NT2/D1 (cell line): Measurements from ENCODE around the gene RELB.

Source experiments
- DNase-seq: peaks from one replicate; pipeline ENCODE4 v3.0.0-alpha.2; 2011; ENCODE audit warnings: low read depth, low spot score
- H3K27me3 ChIP-seq: 2 replicates; pipeline ENCODE4 v1.6.0; 2011; ENCODE audit warnings: mild to moderate bottlenecking; ENCODE audit not compliant: insufficient read length, insufficient read depth
- H3K36me3 ChIP-seq: 2 replicates; pipeline ENCODE4 v1.6.1; 2011; ENCODE audit warnings: mild to moderate bottlenecking, low read length, mixed read lengths; ENCODE audit not compliant: insufficient read depth, insufficient read length
- H3K4me1 ChIP-seq: 2 replicates; pipeline ENCODE4 v1.5.1; 2011; ENCODE audit not compliant: insufficient read depth, insufficient read length
- H3K4me3 ChIP-seq: 2 replicates; pipeline ENCODE4 v1.5.1; 2011; ENCODE audit warnings: low read depth; ENCODE audit not compliant: insufficient read length
- H3K9ac ChIP-seq: 2 replicates; pipeline ENCODE4 v1.6.0; 2011; ENCODE audit warnings: low read depth; ENCODE audit not compliant: insufficient read length
- H3K9me3 ChIP-seq: 2 replicates; pipeline ENCODE4 v1.5.1; 2011; ENCODE audit warnings: mild to moderate bottlenecking, low read length; ENCODE audit not compliant: insufficient read depth
- SUZ12 ChIP-seq: IDR thresholded peaks from 2 replicates; pipeline ENCODE4 v1.6.1; 2011; ENCODE audit not compliant: insufficient read length, insufficient read depth; ENCODE audit errors: extremely low read depth
- YY1 ChIP-seq: IDR thresholded peaks from 2 replicates; pipeline ENCODE4 v1.6.1; 2011; ENCODE audit not compliant: insufficient read length, insufficient read depth
- ZNF274 ChIP-seq: IDR thresholded peaks from 2 replicates; pipeline ENCODE4 v1.6.1; 2011; ENCODE audit warnings: mild to moderate bottlenecking, low read depth, low read length

The RELB gene

DNA sequence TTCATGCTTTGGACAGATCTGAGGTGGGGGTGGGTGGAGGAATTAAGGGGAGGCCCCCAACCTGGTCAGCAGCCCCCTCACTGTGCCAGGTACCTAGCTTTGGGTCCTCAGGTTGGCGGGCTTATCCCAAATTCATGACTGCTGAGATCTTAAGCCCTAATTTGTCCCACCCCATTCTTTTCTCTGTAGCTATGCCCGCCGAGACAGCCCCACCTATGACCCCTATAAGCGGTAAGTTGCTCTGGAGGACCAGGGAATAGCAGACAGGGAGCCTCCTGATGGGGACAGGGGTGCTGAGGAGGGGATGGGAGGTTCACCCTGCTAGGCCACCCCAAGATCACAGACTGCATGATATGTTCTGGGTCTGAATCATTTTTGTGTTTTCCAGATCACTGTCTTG, 60.7 kb downstream of the RELB start:
- no peaks in the 10 kb centered on the region for H3K27me3 ChIP-seq
- H3K9ac ChIP-seq: no peak overlapping the region
- no peak for TF ChIP-seq YY1
- TF ChIP-seq SUZ12: no peak
- TF ChIP-seq ZNF274: no peak
- H3K4me1 ChIP-seq: peaks cover 8% of the 10 kb centered on the region
- DNase-seq: no peak
- no peaks in the 10 kb centered on the region for H3K9me3 ChIP-seq
- H3K36me3 ChIP-seq: peaks cover 83% of the 10 kb centered on the region
- no peak overlapping the region for H3K4me3 ChIP-seq

DNA sequence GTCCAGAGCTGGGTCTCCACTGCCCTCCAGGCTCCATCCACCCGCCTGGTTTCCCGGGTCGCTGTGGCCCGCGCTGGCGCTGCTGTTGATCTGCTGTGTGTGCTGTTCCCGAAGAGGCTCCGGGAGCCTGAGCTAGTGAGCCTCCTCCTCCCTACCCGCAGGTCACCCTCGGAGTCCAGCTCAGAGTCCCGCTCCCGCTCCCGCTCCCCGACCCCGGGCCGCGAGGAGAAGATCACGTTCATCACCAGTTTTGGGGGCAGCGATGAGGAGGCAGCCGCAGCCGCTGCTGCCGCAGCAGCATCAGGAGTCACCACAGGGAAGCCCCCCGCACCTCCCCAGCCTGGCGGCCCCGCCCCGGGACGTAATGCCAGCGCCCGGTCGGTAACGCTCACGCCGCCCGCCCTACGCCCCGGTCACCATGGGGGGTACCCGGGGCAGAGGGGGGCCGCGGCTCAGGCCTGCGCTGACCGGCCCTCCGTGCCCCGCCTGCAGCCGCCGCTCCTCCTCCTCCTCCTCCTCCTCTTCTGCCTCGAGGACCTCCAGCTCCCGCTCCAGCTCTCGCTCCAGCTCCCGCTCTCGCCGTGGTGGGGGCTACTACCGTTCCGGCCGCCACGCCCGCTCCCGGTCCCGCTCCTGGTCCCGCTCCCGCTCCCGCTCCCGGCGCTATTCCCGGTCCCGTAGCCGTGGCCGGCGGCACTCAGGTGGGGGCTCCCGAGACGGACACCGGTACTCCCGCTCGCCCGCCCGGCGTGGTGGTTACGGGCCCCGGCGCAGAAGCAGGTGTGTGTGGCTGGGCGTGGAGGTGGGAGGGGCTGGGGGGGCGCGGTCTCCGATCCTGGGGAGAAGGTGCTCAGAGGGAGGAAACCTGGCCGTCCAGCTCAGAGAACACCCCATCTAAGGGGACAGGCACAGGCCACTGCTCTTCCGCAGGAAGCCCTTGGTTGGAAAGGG, 62.9 kb downstream of the RELB start:
- DNase-seq: no peak
- Histone ChIP-seq H3K9ac (no peak overlapping the region), H3K9me3 (no peaks in the 10 kb centered on the region), H3K36me3 (peaks cover 82% of the 10 kb centered on the region), H3K4me1 (peaks cover 11% of the 10 kb centered on the region), H3K4me3 (no peak overlapping the region), H3K27me3 (no peaks in the 10 kb centered on the region)
- TF ChIP-seq YY1: no peak
- no peak for TF ChIP-seq SUZ12
- TF ChIP-seq ZNF274: no peak

DNA sequence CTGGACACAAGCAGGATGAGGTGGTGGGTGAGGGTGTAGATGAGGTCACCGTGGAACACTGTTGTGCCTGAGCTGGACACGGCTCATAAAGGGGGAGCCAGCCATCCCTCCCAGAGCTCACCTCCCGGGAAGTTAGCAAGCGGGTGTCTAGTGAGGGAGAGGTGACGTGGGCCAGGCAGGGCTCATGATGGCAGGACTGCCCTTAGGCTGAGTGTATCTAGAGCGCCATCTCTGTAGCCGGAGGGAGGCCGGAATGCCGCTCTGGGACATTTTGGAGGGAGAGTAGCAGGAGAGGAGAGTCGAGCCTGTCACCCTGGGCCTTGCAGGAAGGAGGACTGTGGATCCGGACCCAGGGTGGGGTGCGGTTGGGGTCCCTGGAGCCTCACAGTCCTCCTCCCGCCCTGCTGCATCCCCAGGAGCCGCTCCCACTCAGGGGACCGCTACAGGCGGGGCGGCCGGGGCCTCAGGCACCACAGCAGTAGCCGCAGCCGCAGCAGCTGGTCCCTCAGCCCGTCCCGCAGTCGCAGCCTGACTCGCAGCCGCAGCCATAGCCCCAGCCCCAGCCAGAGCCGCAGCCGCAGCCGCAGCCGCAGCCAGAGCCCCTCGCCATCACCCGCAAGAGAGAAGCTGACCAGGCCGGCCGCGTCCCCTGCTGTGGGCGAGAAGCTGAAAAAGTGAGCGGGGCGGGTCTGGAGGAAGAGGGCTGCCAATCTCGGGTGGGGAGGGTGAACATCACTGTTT, 65.8 kb downstream of the RELB start:
- Histone ChIP-seq H3K9me3 (no peaks in the 10 kb centered on the region), H3K9ac (no peak overlapping the region), H3K4me3 (no peak overlapping the region), H3K4me1 (peaks cover 6% of the 10 kb centered on the region), H3K36me3 (peaks cover 81% of the 10 kb centered on the region), H3K27me3 (no peaks in the 10 kb centered on the region)
- no peak for TF ChIP-seq ZNF274
- TF ChIP-seq YY1: no peak
- TF ChIP-seq SUZ12: no peak
- no peak for DNase-seq

DNA sequence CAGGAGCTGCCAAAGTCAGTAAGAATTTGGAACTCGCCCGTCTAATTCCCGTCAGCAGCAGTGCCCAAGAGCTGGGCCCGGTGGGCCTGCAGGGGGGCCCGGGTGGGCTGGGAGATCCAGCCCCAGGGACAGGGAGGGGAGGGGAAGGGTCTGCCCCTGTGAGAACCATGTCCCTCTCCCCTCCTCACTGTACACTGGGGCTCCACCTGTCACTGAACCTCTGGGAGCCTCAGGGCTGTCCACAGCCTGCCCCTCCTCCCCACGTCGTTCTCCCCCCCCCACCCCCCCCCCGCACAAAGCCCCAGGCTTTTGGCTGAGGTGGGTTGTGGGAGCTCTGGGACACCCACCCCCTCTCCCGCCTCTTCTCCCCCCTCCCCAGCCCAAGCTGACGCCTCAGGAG, 66.8 kb downstream of the RELB start:
- H3K9me3 ChIP-seq: no peaks in the 10 kb centered on the region
- no peak for TF ChIP-seq ZNF274
- TF ChIP-seq SUZ12: no peak
- no peak for TF ChIP-seq YY1
- no peak overlapping the region for H3K4me3 ChIP-seq
- H3K27me3 ChIP-seq: no peaks in the 10 kb centered on the region
- H3K4me1 ChIP-seq: peaks cover 6% of the 10 kb centered on the region
- DNase-seq: no peak
- H3K9ac ChIP-seq: no peak overlapping the region
- H3K36me3 ChIP-seq: peaks cover 79% of the 10 kb centered on the region

DNA sequence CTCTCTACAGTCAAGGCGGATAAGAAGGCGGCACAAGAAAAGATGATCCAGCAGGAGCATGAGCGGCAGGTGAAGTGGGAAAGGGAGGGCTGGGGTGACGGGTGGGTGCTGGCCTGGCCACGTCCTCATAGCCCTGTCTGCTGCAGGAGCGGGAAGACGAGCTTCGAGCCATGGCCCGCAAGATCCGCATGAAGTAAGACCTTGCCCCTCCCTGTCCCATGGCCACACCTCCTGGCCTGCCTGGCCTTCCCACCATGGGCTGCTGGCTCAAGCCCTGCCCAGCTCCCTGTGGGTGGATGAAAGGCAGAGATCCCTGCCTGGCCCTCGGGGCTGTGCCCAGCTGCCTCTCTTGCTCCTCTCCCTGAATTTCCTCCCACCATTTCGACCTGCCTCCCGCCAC, 67.8 kb downstream of the RELB start:
- DNase-seq: no peak
- Histone ChIP-seq H3K4me1 (peaks cover 6% of the 10 kb centered on the region), H3K9ac (no peak overlapping the region), H3K9me3 (no peaks in the 10 kb centered on the region), H3K27me3 (no peaks in the 10 kb centered on the region), H3K36me3 (peaks cover 72% of the 10 kb centered on the region), H3K4me3 (no peak overlapping the region)
- TF ChIP-seq YY1 (no peak), SUZ12 (no peak), ZNF274 (no peak)

DNA sequence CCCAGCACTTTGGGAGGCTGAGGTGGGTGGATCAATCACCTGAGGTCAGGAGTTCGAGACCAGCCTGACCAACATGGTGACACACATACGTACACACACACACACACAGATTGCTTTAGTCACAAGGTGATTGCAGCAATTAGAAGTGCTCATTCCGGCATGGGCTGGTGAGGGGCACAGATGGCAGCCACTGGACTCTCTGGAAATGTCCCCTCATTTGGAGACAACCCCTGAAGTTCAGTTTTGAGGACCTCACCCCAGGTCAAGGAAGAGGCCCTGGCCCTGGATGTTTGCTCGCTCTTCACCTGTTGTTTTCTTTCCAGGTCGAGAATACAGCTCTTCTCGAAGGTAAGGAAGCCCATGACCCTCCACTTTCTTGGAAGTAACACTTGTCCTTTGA, 69.0 kb downstream of the RELB start:
- Histone ChIP-seq H3K9me3 (no peaks in the 10 kb centered on the region), H3K9ac (no peak overlapping the region), H3K4me1 (peaks cover 9% of the 10 kb centered on the region), H3K36me3 (peaks cover 63% of the 10 kb centered on the region), H3K4me3 (no peak overlapping the region), H3K27me3 (no peaks in the 10 kb centered on the region)
- DNase-seq: no peak
- TF ChIP-seq SUZ12 (no peak), YY1 (no peak), ZNF274 (no peak)

DNA sequence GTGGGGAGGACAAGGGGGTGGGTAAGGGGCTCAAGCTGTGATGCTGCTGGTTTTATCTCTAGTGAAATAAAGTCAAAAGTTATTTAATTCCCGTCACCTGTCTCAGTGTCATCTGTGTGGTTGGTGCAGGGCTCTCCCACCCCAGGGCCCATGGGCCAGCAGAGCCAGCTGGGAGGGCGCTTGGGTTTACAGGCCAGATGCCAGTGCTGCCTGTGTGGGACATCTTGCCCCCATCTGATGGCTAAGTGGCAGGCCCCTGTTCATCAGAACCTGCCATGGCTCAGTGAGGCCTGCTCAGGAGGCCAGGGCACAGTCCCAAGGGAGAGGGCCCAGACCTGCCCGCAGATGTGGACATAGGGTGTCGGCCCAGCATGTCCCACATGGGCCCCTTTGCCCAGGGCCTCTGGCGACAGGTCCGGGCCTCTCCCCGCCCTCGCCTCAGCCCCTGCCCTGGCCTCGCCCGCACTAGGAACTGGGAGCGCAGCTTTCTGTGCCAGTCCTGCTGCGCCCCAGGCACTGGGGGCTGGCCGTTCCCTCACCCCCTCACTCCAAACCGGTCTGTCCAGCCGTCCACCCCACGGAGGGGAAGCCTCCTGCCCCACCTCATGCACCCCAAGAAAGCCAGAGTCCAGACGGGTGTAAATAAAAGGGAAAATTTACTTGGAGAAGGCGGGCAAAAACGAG, 69.7 kb downstream of the RELB start:
- Histone ChIP-seq H3K9ac (no peak overlapping the region), H3K4me1 (peaks cover 9% of the 10 kb centered on the region), H3K4me3 (no peak overlapping the region), H3K27me3 (no peaks in the 10 kb centered on the region), H3K9me3 (no peaks in the 10 kb centered on the region), H3K36me3 (peaks cover 57% of the 10 kb centered on the region)
- DNase-seq: no peak
- TF ChIP-seq YY1: no peak
- TF ChIP-seq ZNF274: no peak
- no peak for TF ChIP-seq SUZ12
